ENCODE results near the gene TDP1. TPM values are rescaled to one million over a fixed set of nuclear protein-coding genes. Genes with fewer than 3 reads are reported as not detected.

Gene TDP1
- total and polyA plus RNA-seq, 2 donors (not counting 1 experiment from before 2014, with no cell fraction given), result 20.5 to 55.9 TPM

GRCh38 chr14:90045616-90046015 is 89.9 kb downstream of the TDP1 start:
- H3K4me1 ChIP-seq (ENCODE audit: control insufficient read depth in 2 of 2, insufficient read depth in 2 of 2, low read length in 2 of 2), result no peaks in the 10 kb centered on the region
- ChIA-PET CTCF (no interaction called here), POLR2A (no interaction called here)
- intact Hi-C loops (cut with micrococcal nuclease), result no loop called here
- Mint-ChIP-seq H3K27ac (no peak overlapping the region), H3K27me3 (no peaks in the 10 kb centered on the region), H3K9me3 (ENCODE audit: insufficient read depth) (no peaks in the 10 kb centered on the region), H3K4me3 (no peak overlapping the region), H3K4me1 (no peaks in the 10 kb centered on the region)
- peaks cover 0 to 15% of the 10 kb centered on the region in 2 experiments for H3K36me3 ChIP-seq (replicated peaks in 1 of 2; ENCODE audit: control extremely low read depth in 1 of 2, control insufficient read depth in 1 of 2, extremely low read depth in 1 of 2, insufficient read depth in 2 of 2, low read length in 1 of 2)
- no peak overlapping the region for H3K27ac ChIP-seq (ENCODE audit: low read length in 2 of 2)
- 100% methylated on average over 2 of the region's 2 CpGs for WGBS (ENCODE audit: insufficient coverage)
- no peak for TF ChIP-seq CTCF (IDR thresholded peaks at IDR 0.05)
- TF ChIP-seq EZH2 (IDR thresholded peaks at IDR 0.05; ENCODE audit: borderline replicate concordance, insufficient read depth, low read depth, low read length, poor library complexity, severe bottlenecking), result no peak
- ATAC-seq (ENCODE audit: low read depth) (no peak), DNase-seq (no peak)
- H2AFZ ChIP-seq (ENCODE audit: insufficient read depth, low read depth, low read length, poor library complexity, severe bottlenecking), result no peak overlapping the region
- H3K9ac ChIP-seq (ENCODE audit: low read length), result no peak overlapping the region
- no peak overlapping the region for H3K4me3 ChIP-seq (ENCODE audit: control extremely low read depth in 1 of 5, extremely low read depth in 1 of 5, insufficient read depth in 1 of 5, low read depth in 2 of 5, low read length in 4 of 5)
- H3K4me2 ChIP-seq (replicated peaks; ENCODE audit: low read depth, low read length, poor library complexity, severe bottlenecking), result no peak overlapping the region
- no peaks in the 10 kb centered on the region for H3K79me2 ChIP-seq (ENCODE audit: control insufficient read depth, insufficient read depth, low read length)
- H3K9me3 ChIP-seq (ENCODE audit: control extremely low read depth in 1 of 3, control insufficient read depth in 2 of 3, insufficient read depth in 1 of 3, low read length in 2 of 3), result peaks cover 0 to 4% (median 0%) of the 10 kb centered on the region in 3 donors
- no peaks in the 10 kb centered on the region for H4K20me1 ChIP-seq (ENCODE audit: control insufficient read depth, insufficient read depth, low read length, poor library complexity, severe bottlenecking)
- no peaks in the 10 kb centered on the region for H3K27me3 ChIP-seq (replicated peaks in 1 of 4; ENCODE audit: control extremely low read depth in 1 of 4, control insufficient read depth in 3 of 4, insufficient read depth in 4 of 4, low read length in 3 of 4)

GRCh38 chr14:90049390-90049789 is 93.7 kb downstream of the TDP1 start:
- Histone ChIP-seq H2AFZ (ENCODE audit: insufficient read depth, low read depth, low read length, poor library complexity, severe bottlenecking) (no peak overlapping the region), H3K27ac (ENCODE audit: low read length in 2 of 2) (no peak overlapping the region), H3K36me3 (replicated peaks in 1 of 2; ENCODE audit: control extremely low read depth in 1 of 2, control insufficient read depth in 1 of 2, extremely low read depth in 1 of 2, insufficient read depth in 2 of 2, low read length in 1 of 2) (peaks cover 0 to 3% of the 10 kb centered on the region in 2 experiments), H3K9ac (ENCODE audit: low read length) (no peak overlapping the region), H4K20me1 (ENCODE audit: control insufficient read depth, insufficient read depth, low read length, poor library complexity, severe bottlenecking) (no peaks in the 10 kb centered on the region), H3K27me3 (replicated peaks in 1 of 4; ENCODE audit: control extremely low read depth in 1 of 4, control insufficient read depth in 3 of 4, insufficient read depth in 4 of 4, low read length in 3 of 4) (peaks cover 0 to 8% (median 1%) of the 10 kb centered on the region in 4 experiments), H3K4me2 (replicated peaks; ENCODE audit: low read depth, low read length, poor library complexity, severe bottlenecking) (no peak overlapping the region), H3K4me3 (ENCODE audit: control extremely low read depth in 1 of 5, extremely low read depth in 1 of 5, insufficient read depth in 1 of 5, low read depth in 2 of 5, low read length in 4 of 5) (no peak overlapping the region), H3K4me1 (ENCODE audit: control insufficient read depth in 2 of 2, insufficient read depth in 2 of 2, low read length in 2 of 2) (no peaks in the 10 kb centered on the region), H3K9me3 (ENCODE audit: control extremely low read depth in 1 of 3, control insufficient read depth in 2 of 3, insufficient read depth in 1 of 3, low read length in 2 of 3) (peaks cover 0 to 4% (median 0%) of the 10 kb centered on the region in 3 donors), H3K79me2 (ENCODE audit: control insufficient read depth, insufficient read depth, low read length) (no peaks in the 10 kb centered on the region)
- no peaks in the 10 kb centered on the region for H3K9me3 Mint-ChIP-seq (ENCODE audit: insufficient read depth)
- H3K4me1 Mint-ChIP-seq, result no peaks in the 10 kb centered on the region
- DNase-seq (no peak), ATAC-seq (ENCODE audit: low read depth) (no peak)
- peaks cover 32% of the 10 kb centered on the region for H3K27me3 Mint-ChIP-seq
- ChIA-PET POLR2A (no interaction called here), CTCF (no interaction called here)
- 100% methylated on average over 1 of the region's 3 CpGs for WGBS (ENCODE audit: insufficient coverage)
- H3K27ac Mint-ChIP-seq, result no peak overlapping the region
- H3K4me3 Mint-ChIP-seq, result no peak overlapping the region
- intact Hi-C loops (cut with micrococcal nuclease), result no loop called here
- no peak for TF ChIP-seq CTCF (IDR thresholded peaks at IDR 0.05)
- TF ChIP-seq EZH2 (IDR thresholded peaks at IDR 0.05; ENCODE audit: borderline replicate concordance, insufficient read depth, low read depth, low read length, poor library complexity, severe bottlenecking), result no peak

Measured in B cell (primary cell).